Measurements from ENCODE around the gene LXN. TPM values are rescaled to one million over a fixed set of nuclear protein-coding genes. Genes with fewer than 3 reads are reported as not detected.

LXN gene
- 10 to 100 TPM in 2 of 4 donors, 1 to 10 TPM in 2; 6.9 to 13.7 (median 10.3) TPM for total RNA-seq

GRCh38 chr3:158672215-158673176 is at the start of gene LXN:
Gene LXN, minus strand, starts transcription at chr3:158672648. Its CDS starts 170 bp downstream, at chr3:158672478.
- 17% methylated on average over 30 of the region's 30 CpGs for WGBS, 2 donors
- intact Hi-C loops (cut with DNase I; ENCODE audit: low total_unique reads) = no loop called here

GRCh38 chr3:158722108-158722507 is 49.7 kb upstream of the LXN start:
- 89 to 90% methylated on average over 1 of the region's 1 CpG for WGBS, 2 donors
- intact Hi-C loops (cut with DNase I; ENCODE audit: low total_unique reads) = loop anchor here (10.0 kb wide), 1 partner anchor 1413 kb away; no protein-coding TSS in a partner anchor
- TF ChIP-seq CTCF (IDR thresholded peaks at IDR 0.05) (no peak), POLR2A (IDR thresholded peaks at IDR 0.05) (no peak)
- no peak overlapping the region for H3K4me3 ChIP-seq (ENCODE audit: low read depth, poor library complexity, severe bottlenecking)
- DNase-seq (ENCODE audit: low spot score in 2 of 2) = no peak

More at GRCh38 chr3:158672215-158673176, at the start of gene LXN:
- peak within 1 kb of the TSS; percentile 28 for H3K4me3 ChIP-seq (ENCODE audit: low read depth, poor library complexity, severe bottlenecking)
- DNase-seq (ENCODE audit: low spot score in 2 of 2) = peak; percentile 79 to 93
- peak in 1 of 2 donors; percentile 15 for TF ChIP-seq POLR2A (IDR thresholded peaks at IDR 0.05)
- TF ChIP-seq CTCF (IDR thresholded peaks at IDR 0.05) = no peak

GRCh38 chr3:158718490-158719170 is 46.2 kb upstream of the LXN start:
- no peak for DNase-seq (ENCODE audit: low spot score in 2 of 2)
- TF ChIP-seq POLR2A (IDR thresholded peaks at IDR 0.05) (no peak), CTCF (IDR thresholded peaks at IDR 0.05) (no peak)
- 74 to 76% methylated on average over 5 of the region's 5 CpGs for WGBS, 2 donors
- intact Hi-C loops (cut with DNase I; ENCODE audit: low total_unique reads) = no loop called here
- H3K4me3 ChIP-seq (ENCODE audit: low read depth, poor library complexity, severe bottlenecking) = no peak overlapping the region

- WGBS, 2 donors = 92 to 94% methylated on average over 2 of the region's 2 CpGs
- intact Hi-C loops (cut with DNase I; ENCODE audit: low total_unique reads) = no loop called here
- no peak for DNase-seq (ENCODE audit: low spot score in 2 of 2)
Measured at GRCh38 chr3:158717576-158717975, 45.1 kb upstream of the LXN start.

GRCh38 chr3:158713094-158713499 is 40.6 kb upstream of the LXN start:
- H3K4me3 ChIP-seq (ENCODE audit: low read depth, poor library complexity, severe bottlenecking) = no peak overlapping the region
- 63 to 69% methylated on average over 9 of the region's 9 CpGs for WGBS, 2 donors
- TF ChIP-seq POLR2A (IDR thresholded peaks at IDR 0.05) = no peak
- no peak for TF ChIP-seq CTCF (IDR thresholded peaks at IDR 0.05)
- peak in 1 of 2 donors; percentile 68 for DNase-seq (ENCODE audit: low spot score in 2 of 2)
- intact Hi-C loops (cut with DNase I; ENCODE audit: low total_unique reads) = no loop called here

More at GRCh38 chr3:158717576-158717975, 45.1 kb upstream of the LXN start:
- TF ChIP-seq POLR2A (IDR thresholded peaks at IDR 0.05) = no peak
- TF ChIP-seq CTCF (IDR thresholded peaks at IDR 0.05) = no peak
- H3K4me3 ChIP-seq (ENCODE audit: low read depth, poor library complexity, severe bottlenecking) = no peak overlapping the region
